HCT116 (cell line): Measurements from ENCODE around the gene UGP2. TPM values are rescaled to one million over a fixed set of nuclear protein-coding genes. Genes with fewer than 3 reads are reported as not detected.

Source experiments
- ATAC-seq: fragments of 200-7000 bp; cut with Tn5 transposase; 2 replicates; pipeline ENCODE4 v1.9.1; 2020; ENCODE audit warnings: mild to moderate bottlenecking, moderate library complexity
- BruUV-seq: library from RNA; stranded (reverse); fragments of 400-500 nt; replicated peaks from 2 replicates; lab custom pipeline; 2021; lab: Mats Ljungman, UMichigan
- CTCF ChIA-PET: fragments of 300-600 bp; sonication (Branson Sonifier 250); formaldehyde crosslinking; loops from one replicate; lab custom pipeline; 2021; ENCODE audit warnings: antibody characterized with exemption; lab: Charles Lee
- POLR2A ChIA-PET: fragments of 300-600, 350-600 bp; sonication (Branson Sonifier 250); formaldehyde crosslinking; loops from one replicate; lab custom pipeline; 2021; ENCODE audit warnings: antibody characterized with exemption; lab: Charles Lee
- RAD21 ChIA-PET, 2 experiments: fragments of 300-600 bp; sonication (Branson Sonifier 250); formaldehyde crosslinking; loops; one replicate each; lab custom pipeline; 2023; ENCODE audit warnings: low total read pairs in 2 of 2; ENCODE audit not compliant: uncharacterized antibody in 2 of 2, unreplicated experiment in 2 of 2, low non-redundant PET in 1 of 2; lab: Charles Lee
- DNase-seq: peaks from one replicate; pipeline ENCODE4 v3.0.0-alpha.2; 2010; ENCODE audit warnings: low read depth, low spot score
- H2AFZ ChIP-seq: fragments of 200-600 bp; shearing (Covaris generic), sonication (generic); 2 replicates; pipeline ENCODE4 v1.6.1; 2017; ENCODE audit warnings: low read depth, mixed run types, mixed read lengths, antibody characterized with exemption, low read length; ENCODE audit not compliant: poor library complexity, severe bottlenecking
- H3K27ac ChIP-seq: 2 replicates; pipeline ENCODE4 v1.5.1; 2012; ENCODE audit warnings: low read depth, low read length
- H3K27me3 ChIP-seq: fragments of 200-600 bp; sonication (generic); 2 replicates; pipeline ENCODE4 v1.6.1; 2016; ENCODE audit warnings: mixed run types, low read length, mixed read lengths; ENCODE audit not compliant: insufficient read depth
- H3K36me3 ChIP-seq, 2 experiments: fragments of 200-500 bp in 1 of 2; fragments of 200-600 bp in 1 of 2; sonication (Bioruptor generic) in 1 of 2; sonication (generic) in 1 of 2; 2 replicates each; pipeline versions ENCODE4 v1.5.1 to v1.6.1; 2014 to 2016; ENCODE audit warnings: low read length in 2 of 2, inconsistent platforms in 1 of 2, mixed read lengths in 1 of 2, mixed run types in 1 of 2; ENCODE audit not compliant: insufficient read depth in 2 of 2, control insufficient read depth in 1 of 2
- H3K4me1 ChIP-seq, 2 experiments: fragments of 200-600 bp in 1 of 2; sonication (generic) in 1 of 2; 2 replicates each; pipeline versions ENCODE4 v1.5.1 to v1.6.1; 2012 to 2017; ENCODE audit warnings: low read length in 2 of 2, inconsistent platforms in 1 of 2, mild to moderate bottlenecking in 1 of 2, mixed read lengths in 1 of 2, mixed run types in 1 of 2, moderate library complexity in 1 of 2; ENCODE audit not compliant: insufficient read depth in 2 of 2, control insufficient read depth in 1 of 2
- H3K4me2 ChIP-seq: fragments of 200-600 bp; sonication (generic); 2 replicates; pipeline ENCODE4 v1.6.1; 2017; ENCODE audit warnings: mixed run types, low read length, mixed read lengths
- H3K4me3 ChIP-seq, 2 experiments: fragments of 200-600 bp in 1 of 2; sonication (generic) in 1 of 2; replicated peaks in 1 of 2; 2 replicates each; pipeline ENCODE4 v1.5.1; 2011 to 2016; ENCODE audit warnings: low read length in 2 of 2, control low read depth in 1 of 2, low read depth in 1 of 2, mild to moderate bottlenecking in 1 of 2, mixed read lengths in 1 of 2, mixed run types in 1 of 2
- H3K79me2 ChIP-seq: fragments of 200-600 bp; sonication (generic); 2 replicates; pipeline ENCODE4 v1.6.1; 2017; ENCODE audit warnings: mild to moderate bottlenecking, mixed run types, low read length, moderate library complexity, mixed read lengths; ENCODE audit not compliant: insufficient read depth
- H3K9ac ChIP-seq: fragments of 200-600 bp; sonication (generic); 2 replicates; pipeline ENCODE4 v1.6.1; 2016; ENCODE audit warnings: low read length, mixed read lengths
- H3K9me2 ChIP-seq: fragments of 200-600 bp; sonication (generic), shearing (Covaris generic); 2 replicates; pipeline ENCODE4 v1.6.1; 2017; ENCODE audit warnings: mixed run types, mild to moderate bottlenecking, moderate library complexity; ENCODE audit not compliant: insufficient read depth
- H3K9me3 ChIP-seq, 2 experiments: fragments of 200-500 bp in 1 of 2; fragments of 200-600 bp in 1 of 2; sonication (Bioruptor generic) in 1 of 2; sonication (generic) in 1 of 2; 2 replicates each; pipeline ENCODE4 v1.6.1; 2014 to 2017; ENCODE audit warnings: low read length in 2 of 2, mixed read lengths in 2 of 2, inconsistent platforms in 1 of 2, low read depth in 1 of 2, mild to moderate bottlenecking in 1 of 2, mixed run types in 1 of 2, moderate library complexity in 1 of 2; ENCODE audit not compliant: control insufficient read depth in 1 of 2, insufficient read depth in 1 of 2
- H4K20me1 ChIP-seq: fragments of 200-600 bp; sonication (generic), shearing (Covaris generic); 2 replicates; pipeline ENCODE4 v1.6.1; 2017; ENCODE audit warnings: mixed run types, mild to moderate bottlenecking, moderate library complexity; ENCODE audit not compliant: insufficient read depth
- CBX3 ChIP-seq: IDR thresholded peaks from 2 replicates; pipeline ENCODE4 v1.6.1; 2012; ENCODE audit warnings: low read depth
- CTCF ChIP-seq, 3 experiments: fragments of 200-600 bp in 1 of 3; sonication (generic) in 1 of 3; IDR thresholded peaks in 2 of 3; conservative IDR thresholded peaks in 1 of 3; 2 replicates each; pipeline ENCODE4 v1.5.1; 2012 to 2017; ENCODE audit warnings: low read depth in 2 of 3, low read length in 2 of 3, antibody characterized with exemption in 1 of 3, borderline replicate concordance in 1 of 3, control low read depth in 1 of 3, mild to moderate bottlenecking in 1 of 3, mixed read lengths in 1 of 3, mixed run types in 1 of 3, moderate library complexity in 1 of 3; ENCODE audit not compliant: insufficient read depth in 1 of 3
- EGR1 ChIP-seq: IDR thresholded peaks from 2 replicates; pipeline ENCODE4 v1.6.1; 2012; ENCODE audit warnings: low read depth
- JUND ChIP-seq: IDR thresholded peaks from 2 replicates; pipeline ENCODE4 v1.6.1; 2012
- SIN3A ChIP-seq: IDR thresholded peaks from 2 replicates; pipeline ENCODE4 v1.6.1; 2012; ENCODE audit warnings: low read depth
- SP1 ChIP-seq: IDR thresholded peaks from 2 replicates; pipeline ENCODE4 v1.6.1; 2012; ENCODE audit warnings: low read depth
- SRF ChIP-seq: IDR thresholded peaks from 2 replicates; pipeline ENCODE4 v1.6.1; 2012; ENCODE audit warnings: low read depth
- ZNF274 ChIP-seq: fragments of 200-500 bp; sonication (Bioruptor generic); IDR thresholded peaks from 2 replicates; pipeline ENCODE4 v1.6.1; 2014; ENCODE audit warnings: mild to moderate bottlenecking, low read depth, low read length, inconsistent platforms
- intact Hi-C: fragments of 100-400 bp; cut with micrococcal nuclease; formaldehyde crosslinking; loops from 2 replicates; pipeline ENCODE4 v1.10.0; 2022
- total RNA-seq: library from RNA; stranded (reverse); gene quantifications from one replicate; pipeline ENCODE4 v1.2.1, GENCODE V29; 2021; ENCODE audit not compliant: unreplicated experiment

UGP2 gene
- total RNA-seq, 1 experiment from 2014 or later: 57.1 TPM

- TF ChIP-seq CBX3 (peak; percentile 38; the same call in 1 of the 2 replicates), SP1 (no peak)
- Histone ChIP-seq H3K9ac (no peak overlapping the region), H3K27me3 (no peaks in the 10 kb centered on the region), H3K79me2 (no peaks in the 10 kb centered on the region), H3K27ac (no peak overlapping the region), H3K4me3 (no peak overlapping the region), H2AFZ (no peak overlapping the region), H3K4me1 (no peaks in the 10 kb centered on the region), H3K36me3 (peaks cover 0 to 2% of the 10 kb centered on the region in 2 experiments; a peak in 1 of 4 replicates), H4K20me1 (no peaks in the 10 kb centered on the region), H3K9me2 (no peaks in the 10 kb centered on the region), H3K4me2 (no peak overlapping the region), H3K9me3 (peaks cover 0 to 10% of the 10 kb centered on the region in 2 experiments; a peak in 2 of 4 replicates)
- intact Hi-C loops: no loop called here
- RAD21 ChIA-PET: no interaction called here
- POLR2A ChIA-PET: no interaction called here
- ATAC-seq (no peak), DNase-seq (no peak)
- CTCF ChIA-PET: no interaction called here
- BruUV-seq: no TSS peak
These were observed 61.3 kb downstream of the UGP2 start for GRCh38 chr2:63903003-63903402.

GRCh38 chr2:63914311-63914710 is 72.6 kb downstream of the UGP2 start:
- ATAC-seq: no peak
- ChIA-PET POLR2A (no interaction called here), RAD21 (no interaction called here)

More at GRCh38 chr2:63914311-63914710, 72.6 kb downstream of the UGP2 start:
- Histone ChIP-seq H3K36me3 (no peaks in the 10 kb centered on the region), H3K9me2 (no peaks in the 10 kb centered on the region), H2AFZ (no peak overlapping the region), H3K9ac (no peak overlapping the region), H3K9me3 (no peaks in the 10 kb centered on the region), H3K79me2 (no peaks in the 10 kb centered on the region), H4K20me1 (no peaks in the 10 kb centered on the region), H3K4me2 (no peak overlapping the region), H3K27ac (no peak overlapping the region), H3K4me3 (no peak overlapping the region), H3K27me3 (no peaks in the 10 kb centered on the region), H3K4me1 (no peaks in the 10 kb centered on the region)
- intact Hi-C loops: no loop called here
- CTCF ChIA-PET: no interaction called here
- no TSS peak for BruUV-seq
- TF ChIP-seq ZNF274 (no peak), JUND (no peak), CTCF (IDR thresholded peaks at IDR 0.05 in 2 of 3, conservative IDR thresholded peaks at IDR 0.05 in 1 of 3; ENCODE audit: borderline replicate concordance in 1 of 3, insufficient read depth in 1 of 3, low read depth in 2 of 3, low read length in 2 of 3) (no peak), EGR1 (no peak), SIN3A (no peak), SRF (no peak), SP1 (no peak)
- DNase-seq: no peak
